HG03025 (cell line): ENCODE measurements around the gene ZC3H8.
"Not testable (repeated sequence)": the region's sequence is repeated elsewhere in the genome, so short reads cannot be mapped to it uniquely, and the experiment has no call there.

Experiments used
- ATAC-seq: cut with Tn5 transposase; IDR thresholded peaks from one replicate; pipeline ENCODE4 v1.9.1; 2021; ENCODE audit warnings: mild to moderate bottlenecking, moderate library complexity; ENCODE audit not compliant: unreplicated experiment, low FRiP score

The ZC3H8 gene

DNA sequence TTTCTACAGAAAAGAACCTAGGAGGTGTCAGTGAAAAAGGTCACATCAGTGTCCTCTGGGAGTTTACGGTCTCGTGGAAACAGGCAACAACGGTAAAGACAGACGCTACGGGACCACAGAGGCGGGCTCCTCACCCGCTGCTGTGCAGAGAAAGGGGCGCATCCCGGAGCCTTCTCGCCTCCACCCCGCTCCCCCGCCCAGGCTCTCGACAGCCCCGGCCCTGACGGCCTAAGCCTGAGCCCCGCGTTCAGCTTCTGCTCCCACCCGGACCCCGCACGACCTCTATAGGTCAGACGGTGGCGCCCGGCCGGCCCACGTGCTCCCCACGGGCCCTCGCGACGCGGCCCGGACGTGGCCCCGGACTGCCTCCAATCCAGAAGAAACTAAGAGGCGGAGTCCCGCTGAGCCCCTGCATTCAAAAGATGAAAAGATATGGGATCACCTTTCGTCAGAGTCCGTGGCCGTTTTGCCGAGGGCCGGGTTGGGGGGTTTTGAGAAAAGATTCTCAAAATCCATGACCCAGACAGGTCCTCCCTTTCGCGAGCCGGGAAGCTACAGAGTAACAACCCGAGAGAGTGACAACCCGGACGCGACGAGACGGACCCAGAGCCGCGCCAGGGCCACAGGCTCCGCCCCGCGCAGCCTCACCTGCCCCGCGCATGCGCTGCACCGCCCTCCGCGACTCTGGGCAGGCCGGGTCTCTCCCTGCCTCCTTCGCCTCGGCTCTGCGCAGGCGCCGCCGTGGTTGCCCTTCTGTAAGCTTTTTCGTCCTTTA, at the start of gene ZC3H8:
ZC3H8 (minus strand) TSS at position 577 of the 775 bp plus-strand sequence; CDS start at position 516, 61 bp downstream.
- peak; percentile 91 for ATAC-seq

DNA sequence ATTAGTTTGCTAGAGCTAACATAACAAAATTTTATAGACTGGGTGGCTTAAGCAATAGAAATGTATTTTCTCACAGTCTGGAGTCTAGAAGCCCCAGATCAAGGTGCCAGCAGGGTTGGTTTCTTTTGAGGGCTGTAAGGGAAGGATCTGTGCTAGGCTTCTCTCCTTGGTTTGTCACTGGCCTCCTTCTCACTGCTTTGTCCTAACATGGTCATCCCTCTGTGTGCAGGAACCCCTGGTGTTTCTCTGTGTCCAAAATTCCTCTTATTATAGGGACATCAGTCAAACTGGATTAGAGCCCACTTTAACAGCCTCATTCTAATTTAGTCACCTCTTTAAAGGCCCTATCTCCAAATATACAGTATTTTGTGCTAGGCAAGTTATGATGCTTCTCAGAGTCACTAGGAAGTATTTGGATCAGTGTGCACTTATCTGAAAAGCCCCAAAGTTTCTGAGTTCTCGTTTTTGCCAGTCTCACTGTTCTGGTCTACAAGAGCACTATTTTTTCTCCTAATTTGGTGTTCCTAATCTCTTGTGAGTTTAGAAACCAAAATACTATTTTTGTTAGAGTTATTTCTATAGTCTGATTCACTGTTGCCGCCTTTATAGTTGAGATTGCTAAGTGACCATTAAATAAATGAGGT, 49.6 kb upstream of the ZC3H8 start:
- ATAC-seq: no peak

DNA sequence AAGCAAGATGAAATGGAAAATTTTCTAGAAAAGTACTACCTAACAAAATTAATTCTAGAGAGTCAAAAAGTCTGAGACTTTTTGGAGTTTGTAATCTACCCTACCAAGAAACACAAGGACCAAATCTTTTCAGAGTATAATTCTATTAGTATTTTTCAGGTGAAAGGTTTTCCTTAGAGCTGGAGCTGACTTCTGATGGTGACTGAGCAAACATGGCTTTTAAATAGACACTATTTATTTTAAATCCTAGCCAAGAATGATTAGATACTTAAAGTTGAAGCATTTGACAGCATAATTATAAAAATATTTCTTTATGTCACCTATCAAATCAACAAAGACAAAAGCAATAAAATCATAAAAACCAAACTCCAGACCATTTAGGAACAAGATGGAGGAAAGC, 47.1 kb upstream of the ZC3H8 start:
- no peak for ATAC-seq

DNA sequence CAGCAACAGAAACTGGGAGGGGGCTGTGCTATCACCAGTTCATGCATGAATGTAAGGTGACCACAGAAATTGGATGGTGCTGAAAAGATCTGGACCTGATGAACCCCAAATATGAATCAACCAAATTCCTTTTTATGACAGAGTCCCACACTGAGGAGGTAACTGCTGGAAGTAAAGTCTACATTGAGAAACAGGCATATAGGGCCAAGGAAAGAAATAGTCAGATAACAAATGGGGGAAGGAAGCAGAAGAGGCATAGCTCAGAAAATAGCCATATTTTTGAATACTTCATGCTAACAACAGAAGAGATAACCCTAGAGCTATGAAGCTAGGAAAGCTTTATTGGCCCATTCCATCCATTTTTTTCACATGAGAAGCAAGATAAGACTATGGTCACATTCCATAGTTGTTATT, 46.3 kb upstream of the ZC3H8 start:
- no peak for ATAC-seq

DNA sequence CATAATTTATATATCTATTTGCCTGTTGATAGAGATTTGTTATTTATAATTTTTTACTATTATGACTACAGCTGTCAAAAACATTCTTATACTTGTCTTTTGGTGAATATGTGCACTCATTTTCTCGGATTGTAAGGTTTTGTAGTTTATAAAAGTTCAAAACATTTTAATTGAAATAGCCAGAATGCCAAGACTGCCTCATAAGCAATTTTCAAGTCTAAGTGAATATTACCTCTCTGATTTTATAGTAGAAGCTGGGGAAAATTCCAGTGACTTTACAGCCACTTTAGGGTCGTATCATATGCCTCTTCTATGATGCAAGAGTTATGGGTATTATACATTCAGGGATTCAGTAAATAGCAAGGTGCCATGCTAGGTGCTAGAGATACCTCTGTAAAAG, 41.6 kb upstream of the ZC3H8 start:
- ATAC-seq: no peak

DNA sequence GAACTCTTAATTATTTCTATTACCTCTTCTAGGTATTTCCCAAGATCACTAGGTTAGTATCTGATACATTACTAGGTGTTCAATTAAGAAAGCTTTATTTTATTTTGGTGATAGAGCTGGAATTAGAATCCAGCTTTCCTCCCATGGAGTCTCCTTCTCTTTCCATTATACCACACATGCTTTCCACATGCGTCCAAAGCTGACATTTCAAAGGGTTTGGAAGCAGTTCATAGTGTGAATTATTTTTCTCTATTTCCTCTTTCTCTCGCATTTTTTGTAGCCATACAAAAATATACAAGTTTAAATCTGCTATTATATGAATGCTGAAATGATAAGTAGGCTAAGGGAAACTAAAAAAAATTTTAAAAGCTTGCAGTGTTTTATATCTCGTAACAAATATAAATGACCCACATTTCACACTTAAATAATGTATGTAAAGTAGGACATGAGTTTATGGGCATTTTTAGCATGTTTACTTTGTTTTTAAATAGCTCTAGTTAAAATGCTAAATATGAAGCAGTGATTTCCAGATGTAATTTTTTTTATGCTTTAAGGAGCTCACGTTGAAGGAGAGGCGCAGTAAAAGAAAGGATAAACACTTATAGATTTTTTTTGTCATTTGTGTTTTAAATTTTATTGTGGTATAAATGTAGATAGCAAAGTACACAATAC, 40.7 kb upstream of the ZC3H8 start:
- ATAC-seq: no peak

DNA sequence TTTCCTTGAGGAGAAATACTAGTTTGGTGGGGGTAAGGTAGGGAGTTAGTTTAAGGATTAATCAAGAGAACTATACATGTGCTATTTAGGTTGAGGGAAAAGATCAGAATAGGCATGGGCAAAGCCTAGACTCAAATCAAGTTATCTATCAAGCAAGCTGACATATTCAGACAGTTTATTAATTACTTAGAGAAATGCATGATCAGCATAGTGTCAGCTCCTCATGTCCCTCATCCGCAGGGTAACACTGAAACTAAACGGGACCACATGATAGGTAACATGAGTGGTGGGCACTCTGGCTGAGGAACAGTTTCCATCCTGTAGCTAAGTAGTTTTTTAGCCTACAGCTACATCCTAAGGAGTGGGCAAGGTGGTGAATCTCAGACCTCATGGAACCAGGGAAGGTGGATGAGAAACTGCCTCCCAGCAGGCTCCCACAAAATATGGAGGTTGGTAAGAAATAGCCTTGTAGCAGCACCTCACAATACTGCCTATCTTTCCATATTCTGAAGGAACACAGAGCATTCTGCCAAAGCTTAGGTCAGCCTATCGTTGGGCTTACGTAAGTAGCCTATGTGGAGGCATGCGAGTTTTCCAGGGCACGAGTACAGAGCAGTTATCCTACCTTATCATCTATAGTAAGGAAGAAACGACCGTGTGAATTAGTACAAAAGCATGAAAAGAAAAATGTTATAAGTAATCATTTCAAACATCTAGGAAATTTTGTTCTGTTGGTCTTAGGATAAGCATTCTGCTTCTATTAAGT, 39.0 kb upstream of the ZC3H8 start:
- no peak for ATAC-seq

DNA sequence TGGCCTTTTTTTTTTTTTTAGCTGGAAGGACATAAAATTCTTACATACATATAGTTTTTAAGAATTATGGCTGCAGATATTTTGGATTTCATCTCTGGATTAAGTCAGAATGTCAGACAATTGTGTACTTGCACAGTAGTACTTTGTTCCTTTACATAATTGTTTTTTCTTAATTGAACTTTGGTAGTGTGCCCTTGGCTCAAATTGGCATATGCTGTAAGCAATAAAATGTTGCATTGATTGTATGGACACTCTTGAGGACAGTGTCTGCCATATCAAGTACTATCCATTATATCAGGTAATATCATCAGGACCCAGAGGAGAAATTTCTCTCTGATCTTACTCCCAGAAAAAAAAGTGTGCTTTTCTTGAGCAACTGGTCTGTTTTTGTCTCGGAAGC, 35.8 kb upstream of the ZC3H8 start:
- no peak for ATAC-seq

DNA sequence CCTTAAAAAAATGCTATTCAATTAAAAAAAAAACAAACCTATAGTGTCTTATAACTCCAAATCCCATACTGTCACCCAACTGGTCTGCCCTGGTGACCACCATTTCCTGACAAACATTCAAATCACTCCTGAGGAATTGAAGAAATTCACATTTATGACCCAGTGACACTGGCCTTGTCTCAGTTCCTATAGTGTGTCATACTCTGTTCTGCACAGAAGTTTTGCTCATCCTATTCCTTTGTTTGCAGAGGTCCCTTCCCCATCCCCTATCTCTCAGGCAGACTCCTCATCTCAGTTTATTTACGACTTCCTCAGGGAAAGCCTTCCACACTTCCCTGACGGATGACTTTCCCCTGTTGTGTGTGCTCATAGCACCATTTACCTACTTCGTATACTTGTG, 35.2 kb upstream of the ZC3H8 start:
- ATAC-seq: no peak

DNA sequence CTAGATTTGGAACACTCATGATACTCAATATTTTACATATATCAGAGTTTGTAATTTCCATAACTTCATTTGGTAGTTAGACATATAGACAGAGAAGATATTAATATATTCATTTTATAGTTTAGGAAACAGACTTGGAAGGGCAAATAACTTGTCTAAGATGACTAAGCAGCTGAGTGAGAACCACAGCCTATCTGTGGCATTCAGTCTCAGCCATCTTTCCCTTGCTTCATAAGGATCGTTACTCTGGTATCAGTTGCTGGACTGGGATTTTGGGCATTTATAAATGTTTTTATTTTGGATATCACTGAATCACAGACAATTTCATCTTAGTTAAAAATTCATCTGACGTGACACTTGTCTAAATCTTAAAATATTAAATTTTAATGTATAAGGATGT, 28.7 kb upstream of the ZC3H8 start:
- not testable (repeated sequence) for ATAC-seq

DNA sequence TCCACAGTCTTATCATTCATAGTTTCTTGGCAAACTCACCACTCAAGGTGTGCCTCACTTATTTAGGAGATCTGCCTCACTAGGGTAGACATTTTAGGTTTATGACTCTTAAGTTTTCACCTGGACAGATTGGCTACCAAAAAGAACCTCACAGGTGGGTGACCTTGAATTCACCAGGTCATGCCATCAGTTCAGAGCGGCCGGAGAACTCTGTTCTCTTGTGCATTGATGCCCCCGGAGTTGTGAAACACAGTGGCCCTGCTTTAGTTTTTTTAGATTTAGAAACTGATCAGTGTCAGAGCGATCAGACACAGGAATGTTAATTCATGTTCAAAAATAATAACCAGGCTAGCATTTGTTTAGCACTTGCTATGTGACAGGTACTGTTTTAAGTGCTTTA, 27.2 kb upstream of the ZC3H8 start:
- ATAC-seq: not testable (repeated sequence)

DNA sequence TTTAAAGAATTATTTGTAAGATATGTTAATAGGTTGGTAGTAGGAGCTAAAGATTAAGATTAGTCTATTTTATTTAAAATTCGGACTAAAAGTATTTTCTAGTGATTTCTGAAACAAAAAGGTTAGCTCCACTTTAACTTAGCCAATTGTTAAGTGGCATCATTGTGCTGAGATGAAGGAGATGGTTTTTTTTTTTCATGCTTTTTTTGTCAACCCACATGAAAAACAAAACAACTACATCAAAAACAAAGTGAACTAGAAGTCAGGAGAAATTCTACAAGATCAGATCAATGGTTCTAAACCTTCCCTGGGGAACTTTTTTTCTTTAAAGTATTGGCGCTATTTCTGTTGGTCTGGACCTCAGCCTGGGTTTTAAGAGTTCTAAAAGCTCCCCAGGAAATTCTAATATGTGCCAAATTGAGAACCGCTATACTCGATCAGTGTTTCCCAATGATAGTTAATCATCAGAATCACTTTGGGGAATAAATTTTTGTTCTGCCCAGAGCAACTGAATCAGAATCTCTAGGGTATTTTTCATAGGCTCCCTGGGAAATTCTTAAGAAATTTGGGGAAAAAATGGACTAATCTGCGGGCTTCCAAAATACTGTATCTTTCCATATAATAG, 22.9 kb upstream of the ZC3H8 start:
- ATAC-seq: no peak

DNA sequence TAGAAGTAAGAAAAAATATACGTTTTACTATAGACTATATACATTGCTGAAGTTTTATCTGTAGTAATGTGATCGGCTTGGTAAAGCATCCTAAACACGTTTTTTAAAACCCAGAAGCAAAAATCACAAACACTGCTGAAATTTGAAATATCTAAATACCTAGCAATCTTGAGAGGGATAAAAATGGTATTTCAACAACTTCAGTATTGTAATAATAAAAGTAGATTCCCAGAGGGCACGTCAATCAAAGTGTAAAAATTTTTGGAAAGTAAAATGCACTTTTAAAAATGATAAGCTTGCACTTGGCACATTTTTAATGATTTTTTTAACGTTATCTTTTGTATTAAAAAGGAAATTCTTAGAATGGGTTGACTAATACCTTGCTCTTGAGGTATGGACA, 22.1 kb upstream of the ZC3H8 start:
- ATAC-seq: no peak

DNA sequence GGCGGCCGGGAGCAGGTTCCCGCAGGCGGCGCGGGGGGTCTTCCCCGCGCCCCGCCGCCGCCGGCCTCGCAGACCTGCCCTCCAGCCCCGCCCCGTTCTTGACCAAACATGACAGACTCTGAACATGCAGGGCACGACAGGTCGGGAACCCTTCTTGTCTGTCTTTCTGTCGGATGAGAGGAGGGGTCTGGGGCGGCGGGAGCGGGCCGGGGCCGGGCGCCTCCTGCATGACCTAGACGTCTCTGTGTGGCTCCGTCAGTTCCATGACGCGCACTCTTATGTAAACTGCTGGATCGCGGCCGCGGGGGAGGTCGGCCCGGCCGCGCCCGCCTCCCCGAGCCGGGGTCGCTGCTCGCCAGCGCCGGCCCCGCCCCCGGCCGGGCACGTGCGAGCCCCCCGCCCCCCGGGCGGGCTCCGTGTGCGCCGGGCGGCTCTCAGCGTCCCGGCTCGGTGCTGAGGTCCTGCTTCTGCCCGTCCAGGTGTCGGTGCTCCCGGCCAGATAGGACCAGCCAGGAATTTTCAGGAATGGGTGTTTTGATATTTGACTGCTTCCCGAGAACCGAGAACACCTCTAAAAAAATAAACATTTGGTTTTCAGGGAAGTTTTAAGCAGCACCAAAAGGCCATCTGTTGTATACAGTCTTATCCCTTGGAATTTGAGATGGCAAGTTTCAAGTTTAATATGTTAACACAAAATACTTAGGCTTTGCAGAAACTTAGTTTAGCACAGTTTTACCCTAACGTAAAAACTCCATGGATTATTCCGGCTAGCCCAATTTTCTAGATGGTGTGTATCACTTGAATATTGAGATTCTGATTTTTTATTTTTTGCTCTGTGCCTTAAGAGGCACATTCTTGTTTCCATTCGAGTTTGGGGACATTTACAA, 21.3 kb upstream of the ZC3H8 start:
- peak; percentile 54 for ATAC-seq

DNA sequence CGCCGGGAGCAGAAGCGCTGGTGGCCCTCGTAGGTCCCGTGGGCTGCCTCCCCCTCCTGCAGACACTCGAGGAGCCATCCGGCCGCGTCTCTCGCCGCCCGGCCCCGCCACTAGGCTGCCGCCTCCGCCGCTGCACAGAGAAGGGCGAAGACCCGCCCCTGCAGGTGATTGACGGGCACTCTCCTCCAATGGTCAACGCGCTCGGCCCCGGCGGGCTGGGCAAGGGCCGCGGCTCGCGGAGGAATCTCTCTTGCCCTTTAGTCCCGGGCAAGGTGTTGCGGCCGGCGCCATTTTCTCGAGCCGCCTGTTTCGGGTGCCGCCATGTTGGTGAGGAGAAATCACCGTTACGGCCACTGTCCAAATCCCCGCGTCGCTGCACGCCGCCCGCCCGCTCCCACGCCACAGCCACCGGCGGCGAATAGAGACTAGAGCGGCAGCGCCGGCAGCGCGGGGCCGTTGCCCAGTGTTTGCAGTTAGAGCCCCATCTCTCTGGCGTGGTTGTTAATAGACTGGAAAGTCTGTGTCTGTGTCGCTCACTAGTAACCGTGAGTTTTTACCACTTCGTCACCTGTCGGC, 20.6 kb upstream of the ZC3H8 start, which contains the start of gene ZC3H6:
ZC3H6 (plus strand) TSS at position 287 of the 576 bp plus-strand sequence. CDS start 398 bp downstream, outside the sequence.
- peak; percentile 95 for ATAC-seq

DNA sequence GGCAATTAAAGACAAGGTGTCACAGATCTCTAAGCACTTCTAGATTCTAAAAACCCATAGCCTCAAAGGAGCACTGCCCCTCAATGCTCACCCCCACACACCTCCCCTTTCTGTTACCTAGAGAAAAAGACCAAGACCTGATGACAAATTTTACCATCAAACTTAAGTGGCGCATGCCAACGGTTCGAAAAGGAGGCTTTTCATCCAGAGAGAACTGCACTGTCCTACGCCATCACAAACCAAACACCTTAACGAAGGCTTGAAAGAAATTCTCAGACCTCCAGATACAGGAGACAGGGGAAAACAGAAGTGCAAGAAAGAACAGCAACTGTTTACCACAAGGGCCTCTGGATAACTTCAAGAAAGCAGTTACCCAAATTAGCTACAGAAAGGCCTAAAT, 18.5 kb upstream of the ZC3H8 start:
- no peak for ATAC-seq

DNA sequence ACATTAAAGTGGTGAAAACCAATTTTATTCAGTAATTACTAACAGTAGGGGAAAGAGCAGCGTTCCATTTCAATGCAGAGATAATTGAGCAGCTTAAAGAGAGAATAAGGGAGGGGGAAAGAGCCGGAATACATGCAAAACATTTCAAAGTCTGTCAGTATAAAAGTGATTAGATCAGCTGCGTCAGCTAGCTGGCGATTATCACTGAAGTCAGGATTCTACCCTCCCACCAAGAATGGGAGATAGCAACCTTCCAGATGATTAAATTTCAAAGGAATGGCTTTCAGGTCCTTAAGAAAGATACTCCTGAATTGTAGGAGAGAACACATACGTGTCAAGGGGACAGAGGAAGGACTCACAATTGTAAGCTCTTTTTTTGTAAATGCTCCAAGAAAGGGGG, 17.8 kb upstream of the ZC3H8 start:
- ATAC-seq: no peak

DNA sequence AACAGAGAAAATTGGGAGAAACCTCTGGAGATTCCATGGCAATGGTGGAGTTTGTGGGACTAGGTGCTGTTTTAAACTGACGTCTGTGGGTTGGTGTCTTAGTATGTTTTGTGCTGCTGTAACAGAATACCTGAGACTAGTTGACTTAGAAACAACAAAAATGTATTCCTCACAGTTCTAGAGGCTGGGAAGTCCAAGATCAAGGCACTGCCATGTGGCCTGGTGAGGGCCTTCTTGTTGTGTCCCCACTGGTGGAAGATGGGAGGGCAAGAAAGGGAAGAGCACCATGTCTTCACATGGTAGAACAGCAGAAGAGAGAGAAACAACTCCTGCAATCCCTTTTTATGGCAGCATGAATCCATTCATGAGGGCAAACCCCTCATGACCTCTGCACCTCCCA, 13.7 kb upstream of the ZC3H8 start:
- ATAC-seq: no peak

DNA sequence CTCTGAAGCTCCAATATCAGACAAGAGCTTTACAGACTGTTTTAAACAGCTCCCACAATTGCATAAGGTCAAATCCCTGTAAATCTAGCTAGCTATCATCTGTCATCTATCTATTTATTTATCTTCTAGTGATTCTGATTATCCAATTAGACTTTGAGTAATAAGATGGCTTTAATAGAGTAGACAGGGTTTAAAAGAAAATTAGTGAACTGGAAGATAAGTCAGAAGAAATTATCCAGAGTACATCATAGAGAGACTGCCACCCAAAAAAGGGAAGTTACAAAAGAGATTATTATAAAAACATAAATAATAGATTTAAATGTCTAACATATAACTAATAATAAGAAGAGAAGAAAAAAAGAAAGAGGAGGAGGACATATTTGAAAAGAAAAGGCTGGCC, 8.0 kb upstream of the ZC3H8 start:
- ATAC-seq: no peak
